Skeletal muscle satellite cell (primary cell): ENCODE measurements around the gene HOXA9.
A peak's percentile ranks its signal among the peaks of the same experiment; 100 is the strongest.

Experiments used
- H3K27me3 ChIP-seq: 2 replicates; pipeline ENCODE4 v1.7.0; 2013; ENCODE audit warnings: low read length; ENCODE audit not compliant: control insufficient read depth, insufficient read depth
- H3K36me3 ChIP-seq: 2 replicates; pipeline ENCODE4 v1.7.0; 2013; ENCODE audit warnings: mild to moderate bottlenecking, control low read depth, low read length; ENCODE audit not compliant: insufficient read depth
- H3K4me1 ChIP-seq: 2 replicates; pipeline ENCODE4 v1.7.0; 2013; ENCODE audit warnings: low read length; ENCODE audit not compliant: control insufficient read depth, insufficient read depth
- H3K4me2 ChIP-seq: 2 replicates; pipeline ENCODE4 v1.7.0; 2013; ENCODE audit warnings: mild to moderate bottlenecking, low read length
- H3K4me3 ChIP-seq: 2 replicates; pipeline ENCODE4 v1.7.0; 2013; ENCODE audit warnings: low read length
- H3K9ac ChIP-seq: 2 replicates; pipeline ENCODE4 v1.7.0; 2013; ENCODE audit warnings: mild to moderate bottlenecking, low read depth, low read length, moderate library complexity
- H3K9me3 ChIP-seq: replicated peaks from 2 replicates; pipeline ENCODE4 v1.7.0; 2013; ENCODE audit warnings: mild to moderate bottlenecking, control low read depth, low read length

Gene HOXA9

GRCh38 chr7:27163288-27164044, 1.9 kb downstream of the HOXA9 start:
- Histone ChIP-seq H3K9ac (peak overlapping the region; percentile 97), H3K4me2 (peak overlapping the region; percentile 98), H3K9me3 (no peaks in the 10 kb centered on the region), H3K4me3 (peak overlapping the region; percentile 88), H3K36me3 (peaks cover 9% of the 10 kb centered on the region), H3K4me1 (peaks cover 41% of the 10 kb centered on the region), H3K27me3 (no peaks in the 10 kb centered on the region)

- Histone ChIP-seq H3K36me3 (peaks cover 9% of the 10 kb centered on the region), H3K9ac (peak overlapping the region; percentile 97), H3K9me3 (no peaks in the 10 kb centered on the region), H3K4me1 (peaks cover 34% of the 10 kb centered on the region), H3K4me2 (peak overlapping the region; percentile 98), H3K4me3 (peak overlapping the region; percentile 88), H3K27me3 (no peaks in the 10 kb centered on the region)
Measured at GRCh38 chr7:27162561-27163287, 2.6 kb downstream of the HOXA9 start.

GRCh38 chr7:27161721-27162560, 3.4 kb downstream of the HOXA9 start:
- peak overlapping the region; percentile 98 for H3K4me2 ChIP-seq
- H3K27me3 ChIP-seq, result no peaks in the 10 kb centered on the region
- peak overlapping the region; percentile 97 for H3K9ac ChIP-seq
- peaks cover 9% of the 10 kb centered on the region for H3K36me3 ChIP-seq
- no peaks in the 10 kb centered on the region for H3K9me3 ChIP-seq
- H3K4me3 ChIP-seq, result peak overlapping the region; percentile 88
- peaks cover 27% of the 10 kb centered on the region for H3K4me1 ChIP-seq

GRCh38 chr7:27161214-27161720, 4.1 kb downstream of the HOXA9 start:
- no peaks in the 10 kb centered on the region for H3K9me3 ChIP-seq
- H3K36me3 ChIP-seq, result peaks cover 9% of the 10 kb centered on the region
- peaks cover 22% of the 10 kb centered on the region for H3K4me1 ChIP-seq
- H3K4me3 ChIP-seq, result peak overlapping the region; percentile 82
- peak overlapping the region; percentile 99 for H3K4me2 ChIP-seq
- no peaks in the 10 kb centered on the region for H3K27me3 ChIP-seq
- H3K9ac ChIP-seq, result peak overlapping the region; percentile 67

- no peaks in the 10 kb centered on the region for H3K27me3 ChIP-seq
- H3K36me3 ChIP-seq, result peaks cover 9% of the 10 kb centered on the region
- peak overlapping the region; percentile 85 for H3K9ac ChIP-seq
- peak overlapping the region; percentile 99 for H3K4me2 ChIP-seq
- no peaks in the 10 kb centered on the region for H3K9me3 ChIP-seq
- H3K4me3 ChIP-seq, result peak overlapping the region; percentile 82
- peaks cover 18% of the 10 kb centered on the region for H3K4me1 ChIP-seq
Measured at GRCh38 chr7:27160546-27161213, 4.7 kb downstream of the HOXA9 start.

GRCh38 chr7:27160145-27160545, 5.2 kb downstream of the HOXA9 start:
- Histone ChIP-seq H3K4me1 (peaks cover 23% of the 10 kb centered on the region), H3K27me3 (no peaks in the 10 kb centered on the region)

GRCh38 chr7:27159266-27160144, 5.8 kb downstream of the HOXA9 start:
- H3K9ac ChIP-seq, result no peak overlapping the region
- peaks cover 24% of the 10 kb centered on the region for H3K4me1 ChIP-seq
- H3K4me2 ChIP-seq, result peak overlapping the region; percentile 99
- H3K9me3 ChIP-seq, result no peaks in the 10 kb centered on the region
- H3K27me3 ChIP-seq, result no peaks in the 10 kb centered on the region
- H3K36me3 ChIP-seq, result peaks cover 9% of the 10 kb centered on the region
- H3K4me3 ChIP-seq, result peak overlapping the region; percentile 82

More at GRCh38 chr7:27160145-27160545, 5.2 kb downstream of the HOXA9 start:
- Histone ChIP-seq H3K4me3 (peak overlapping the region; percentile 82), H3K9me3 (no peaks in the 10 kb centered on the region), H3K9ac (peak overlapping the region; percentile 85), H3K36me3 (peaks cover 9% of the 10 kb centered on the region), H3K4me2 (peak overlapping the region; percentile 99)

- Histone ChIP-seq H3K4me1 (peaks cover 28% of the 10 kb centered on the region), H3K9ac (no peak overlapping the region), H3K36me3 (peaks cover 8% of the 10 kb centered on the region), H3K27me3 (no peaks in the 10 kb centered on the region), H3K4me3 (no peak overlapping the region), H3K4me2 (peak overlapping the region; percentile 99), H3K9me3 (no peaks in the 10 kb centered on the region)
Measured at GRCh38 chr7:27158436-27159265, 6.7 kb downstream of the HOXA9 start.

GRCh38 chr7:27157702-27158431, 7.5 kb downstream of the HOXA9 start:
- no peak overlapping the region for H3K4me3 ChIP-seq
- no peak overlapping the region for H3K9ac ChIP-seq
- H3K4me1 ChIP-seq, result peaks cover 33% of the 10 kb centered on the region

More at GRCh38 chr7:27157702-27158431, 7.5 kb downstream of the HOXA9 start:
- H3K27me3 ChIP-seq, result no peaks in the 10 kb centered on the region
- H3K4me2 ChIP-seq, result peak overlapping the region; percentile 99
- no peaks in the 10 kb centered on the region for H3K9me3 ChIP-seq
- H3K36me3 ChIP-seq, result peaks cover under 1% of the 10 kb centered on the region
